HG02938 (cell line): ENCODE data around the gene ZNF444.
A peak's percentile ranks its signal among the peaks of the same experiment; 100 is the strongest.
"Not testable (repeated sequence)": the region's sequence is repeated elsewhere in the genome, so short reads cannot be mapped to it uniquely, and the experiment has no call there.

ENCODE experiments used
- ATAC-seq: cut with Tn5 transposase; IDR thresholded peaks from one replicate; pipeline ENCODE4 v1.9.1; 2021; ENCODE audit warnings: mild to moderate bottlenecking, moderate library complexity; ENCODE audit not compliant: unreplicated experiment

ZNF444 gene

GRCh38 chr19:56140583-56141416, at the start of gene ZNF444:
TSS of gene ZNF444 (plus strand) at chr19:56141287. CDS start at chr19:56146912, 5,625 bp downstream.
- peak; percentile 90 for ATAC-seq

- ATAC-seq = no peak
Observed at GRCh38 chr19:56091751-56092546, 49.1 kb upstream of the ZNF444 start.

GRCh38 chr19:56092685-56093631, 48.1 kb upstream of the ZNF444 start:
- ATAC-seq = no peak

- no peak for ATAC-seq
Observed at GRCh38 chr19:56094449-56094848, 46.6 kb upstream of the ZNF444 start.

- no peak for ATAC-seq
Observed at GRCh38 chr19:56096665-56097064, 44.4 kb upstream of the ZNF444 start.

- no peak for ATAC-seq
Observed at GRCh38 chr19:56097306-56097705, 43.8 kb upstream of the ZNF444 start.

- no peak for ATAC-seq
Observed at GRCh38 chr19:56097776-56098175, 43.3 kb upstream of the ZNF444 start.

GRCh38 chr19:56098237-56098636, 42.9 kb upstream of the ZNF444 start:
- ATAC-seq = not testable (repeated sequence)

- ATAC-seq = no peak
Observed at GRCh38 chr19:56098731-56099568, 42.1 kb upstream of the ZNF444 start.

- ATAC-seq = no peak
Observed at GRCh38 chr19:56099638-56100539, 41.2 kb upstream of the ZNF444 start.

- ATAC-seq = no peak
Observed at GRCh38 chr19:56101095-56101494, 40.0 kb upstream of the ZNF444 start.

- no peak for ATAC-seq
Observed at GRCh38 chr19:56101746-56102535, 39.1 kb upstream of the ZNF444 start.

- no peak for ATAC-seq
Observed at GRCh38 chr19:56103027-56103614, 38.0 kb upstream of the ZNF444 start.

GRCh38 chr19:56104423-56104822, 36.7 kb upstream of the ZNF444 start:
- no peak for ATAC-seq

GRCh38 chr19:56105090-56105701, 35.9 kb upstream of the ZNF444 start:
- no peak for ATAC-seq

- not testable (repeated sequence) for ATAC-seq
Observed at GRCh38 chr19:56105831-56106396, 35.2 kb upstream of the ZNF444 start.

GRCh38 chr19:56106397-56106849, 34.7 kb upstream of the ZNF444 start:
- ATAC-seq = no peak
